Measurements from ENCODE around the gene OR6C65.

Gene OR6C65

GRCh38 chr12:55448825-55449224 is 48.5 kb downstream of the OR6C65 start:
- no peak for DNase-seq
